K562 (cell line): ENCODE results near the gene TRIM25. TPM values are rescaled to one million over a fixed set of nuclear protein-coding genes. Genes with fewer than 3 reads are reported as not detected.
A peak's percentile ranks its signal among the peaks of the same experiment; 100 is the strongest.

ENCODE experiments used
- ATAC-seq: fragments of 200-7000 bp; cut with Tn5 transposase; 3 replicates; pipeline ENCODE4 v1.9.1; 2020; ENCODE audit warnings: moderate library complexity
- BruUV-seq: library from RNA; stranded (reverse); fragments of 400-500 nt; replicated peaks from 2 replicates; lab custom pipeline; 2021; lab: Mats Ljungman, UMichigan
- CTCF ChIA-PET: fragments of 300-600 bp; formaldehyde crosslinking; extraction: SDS; loops from one replicate; lab custom pipeline; 2021; ENCODE audit warnings: low intra/inter-chr PET ratio; lab: Yijun Ruan, JAX
- POLR2A ChIA-PET: fragments of 300-600, 350-650 bp; sonication (Branson Sonifier 250); formaldehyde crosslinking; extraction: SDS; loops from one replicate; lab custom pipeline; 2021; ENCODE audit warnings: antibody characterized with exemption, inconsistent platforms; lab: Yijun Ruan, JAX
- DNase-seq, 4 experiments: peaks; one replicate each; pipeline versions ENCODE4 v3.0.0 to v3.0.0-alpha.2; 2011 to 2018; ENCODE audit warnings: low spot score in 3 of 4, mixed read lengths in 3 of 4; ENCODE audit errors: extremely low read depth in 1 of 4
- FAIRE-seq: peaks from 2 replicates; lab custom pipeline; 2011; peaks lifted over from hg19 to GRCh38; lab: Jason Lieb, UNC
- H2AFZ ChIP-seq: 2 replicates; pipeline ENCODE4 v1.6.0; 2011; ENCODE audit warnings: low read depth, low read length, control low read depth, inconsistent platforms
- H3K27ac ChIP-seq: fragments of 200-600 bp; 3 replicates; pipeline ENCODE4 v1.8.0; 2011; ENCODE audit warnings: low read depth, mild to moderate bottlenecking, control low read depth, inconsistent platforms, low read length, moderate library complexity, mixed read lengths; ENCODE audit errors: extremely low read depth
- H3K27me3 ChIP-seq, 2 experiments: fragments of 300-600 bp in 1 of 2; 2 replicates in 1 of 2; 3 replicates in 1 of 2; pipeline versions ENCODE4 v1.6.0 to v1.8.0; 2011; ENCODE audit warnings: inconsistent platforms in 2 of 2, low read length in 2 of 2, mild to moderate bottlenecking in 1 of 2, mixed read lengths in 1 of 2, moderate library complexity in 1 of 2; ENCODE audit not compliant: control insufficient read depth in 2 of 2, insufficient read depth in 2 of 2
- H3K36me3 ChIP-seq: fragments of 300-600 bp; 3 replicates; pipeline ENCODE4 v1.8.0; 2011; ENCODE audit warnings: mild to moderate bottlenecking, low read length, inconsistent platforms; ENCODE audit not compliant: control insufficient read depth, insufficient read depth
- H3K4me1 ChIP-seq, 2 experiments: fragments of 200-600 bp in 1 of 2; replicated peaks in 1 of 2; 2 replicates in 1 of 2; 3 replicates in 1 of 2; pipeline versions ENCODE4 v1.5.1 to v1.8.0; 2011; ENCODE audit warnings: inconsistent platforms in 2 of 2, low read length in 2 of 2, mild to moderate bottlenecking in 1 of 2, mixed read lengths in 1 of 2, moderate library complexity in 1 of 2; ENCODE audit not compliant: control insufficient read depth in 2 of 2, insufficient read depth in 2 of 2
- H3K4me2 ChIP-seq: 2 replicates; pipeline ENCODE4 v1.6.1; 2011; ENCODE audit warnings: low read length, control low read depth, inconsistent platforms, mixed read lengths; ENCODE audit not compliant: insufficient read depth
- H3K4me3 ChIP-seq: fragments of 200-600 bp; sonication (generic), shearing (Covaris generic); 2 replicates; pipeline ENCODE4 v1.5.1; 2016; ENCODE audit warnings: control low read depth, inconsistent platforms
- H3K79me2 ChIP-seq: fragments of 200-600 bp; 3 replicates; pipeline ENCODE4 v1.8.0; 2011; ENCODE audit warnings: low read length, inconsistent platforms; ENCODE audit not compliant: control insufficient read depth, insufficient read depth
- H3K9ac ChIP-seq, 2 experiments: 2 replicates each; pipeline versions ENCODE4 v1.6.0 to v1.6.1; 2011; ENCODE audit warnings: low read depth in 2 of 2, low read length in 2 of 2, control low read depth in 1 of 2, inconsistent platforms in 1 of 2, mild to moderate bottlenecking in 1 of 2, mixed read lengths in 1 of 2; ENCODE audit not compliant: insufficient read depth in 1 of 2
- H3K9me1 ChIP-seq: one replicate; pipeline ENCODE4 v1.6.0; 2011; ENCODE audit warnings: inconsistent platforms, mild to moderate bottlenecking, low read length, moderate library complexity; ENCODE audit not compliant: control insufficient read depth, insufficient read depth
- H3K9me3 ChIP-seq: replicated peaks from 2 replicates; pipeline ENCODE4 v1.5.1; 2011; ENCODE audit warnings: low read depth, low read length, inconsistent platforms; ENCODE audit not compliant: control insufficient read depth, insufficient read depth
- H4K20me1 ChIP-seq: replicated peaks from 2 replicates; pipeline ENCODE4 v1.6.1; 2011; ENCODE audit warnings: low read length, inconsistent platforms, mixed read lengths; ENCODE audit not compliant: control insufficient read depth, insufficient read depth
- ATF4 ChIP-seq: fragments of 450-650 bp; formaldehyde crosslinking; IDR thresholded peaks from 2 replicates; pipeline ENCODE4 v1.4.0; 2022; ENCODE audit warnings: mild to moderate bottlenecking, moderate library complexity
- CREB3 ChIP-seq: fragments of 450-650 bp; conservative IDR thresholded peaks from 2 replicates; pipeline ENCODE4 v1.6.1; 2016; ENCODE audit warnings: missing genetic modification characterization, low read depth, mild to moderate bottlenecking, missing compliant biosample characterization, moderate library complexity
- JUN ChIP-seq, 2 experiments: sonication (generic) in 1 of 2; formaldehyde crosslinking in 1 of 2; IDR thresholded peaks; 2 replicates each; pipeline versions ENCODE4 v1.6.1 to v1.8.0; 2012 to 2022; ENCODE audit warnings: borderline replicate concordance in 2 of 2, mild to moderate bottlenecking in 2 of 2, improper control_type of control experiment in 1 of 2, low read depth in 1 of 2, low read length in 1 of 2, missing genetic modification reagents in 1 of 2
- MCM3 ChIP-seq: fragments of 450-650 bp; IDR thresholded peaks from 2 replicates; pipeline ENCODE4 v1.6.1; 2016
- MXI1 ChIP-seq: IDR thresholded peaks from 2 replicates; pipeline ENCODE4 v1.6.1; 2011; ENCODE audit warnings: low read depth, mild to moderate bottlenecking, improper control_type of control experiment, low read length
- NEUROD1 ChIP-seq: fragments of 150-350 bp; IDR thresholded peaks from 2 replicates; pipeline ENCODE4 v1.6.1; 2014; ENCODE audit warnings: borderline replicate concordance, low read length, low read depth; ENCODE audit not compliant: partially characterized antibody
- PRMT5 ChIP-seq: sonication (generic); formaldehyde crosslinking; IDR thresholded peaks from 2 replicates; pipeline ENCODE4 v1.5.0; 2020; ENCODE audit warnings: missing genetic modification reagents
- RBM15 ChIP-seq: fragments of 200-400 bp; formaldehyde crosslinking; IDR thresholded peaks from 2 replicates; pipeline ENCODE4 v1.6.1; 2018; ENCODE audit warnings: mild to moderate bottlenecking, low read length, moderate library complexity; ENCODE audit not compliant: insufficient read depth
- SIN3B ChIP-seq: fragments of 450-650 bp; IDR thresholded peaks from 2 replicates; pipeline ENCODE4 v1.6.1; 2017; ENCODE audit warnings: low read depth, mild to moderate bottlenecking, moderate library complexity
- SMAD3 ChIP-seq: fragments of 450-650 bp; formaldehyde crosslinking; conservative IDR thresholded peaks from 2 replicates; pipeline ENCODE4 v1.4.0; 2020; ENCODE audit warnings: mild to moderate bottlenecking
- TAF7 ChIP-seq: fragments of 450-650 bp; IDR thresholded peaks from 2 replicates; pipeline ENCODE4 v1.6.1; 2016; ENCODE audit warnings: missing genetic modification characterization, missing compliant biosample characterization
- TRIM28 ChIP-seq: fragments of 450-650 bp; IDR thresholded peaks from 2 replicates; pipeline ENCODE4 v1.6.1; 2017
- ZNF133 ChIP-seq: fragments of 250-450 bp; sonication (Bioruptor Pico); IDR thresholded peaks from 2 replicates; pipeline ENCODE4 v1.4.0; 2020; ENCODE audit warnings: mild to moderate bottlenecking
- ZNF592 ChIP-seq: fragments of 450-650 bp; IDR thresholded peaks from 2 replicates; pipeline ENCODE4 v1.6.1; 2017; ENCODE audit warnings: antibody characterized with exemption, mild to moderate bottlenecking
- ZNF644 ChIP-seq: fragments of 200-800 bp; sonication (Bioruptor generic); IDR thresholded peaks from 2 replicates; pipeline ENCODE4 v1.6.1; 2016; ENCODE audit warnings: low read depth, missing genetic modification characterization, missing compliant biosample characterization
- WGBS: fragments of 100-300 bp; shearing (Covaris generic); methylation state at CpG from one replicate; pipeline ENCODE4 v1.1.6; 2016; ENCODE audit warnings: low coverage, mixed read lengths; ENCODE audit not compliant: insufficient coverage; ENCODE audit errors: missing lambda C conversion rate; 5-methylcytosine and 5-hydroxymethylcytosine counted together
- in situ Hi-C: fragments of 300-500 bp; cut with MboI; formaldehyde crosslinking; loops from 4 replicates; pipeline ENCODE4 v1.15.0; 2018; ENCODE audit warnings: inconsistent platforms, mixed read lengths
- intact Hi-C: fragments of 100-400 bp; cut with micrococcal nuclease; formaldehyde crosslinking; loops from 2 replicates; pipeline ENCODE4 v1.14.2; 2022
- polyA plus RNA-seq, 8 experiments: library from polyadenylated mRNA; depleted of rRNA in 4 of 8; stranded (reverse) in 5 of 8; unstranded in 3 of 8; fragments of >200 nt; fragmentation: Nextera tagmentation in 2 of 8; fragmentation: Illumina TruSeq in 1 of 8; extraction: Ambion mirVana in 2 of 8; extraction: Trizol in 1 of 8; gene quantifications; 2 replicates each; pipeline versions ENCODE4 v1.2.1 to v1.2.3, GENCODE V29; 2011 to 2014; ENCODE audit warnings: inconsistent platforms in 1 of 8, missing spikeins in 1 of 8
- total RNA-seq, 7 experiments: library from RNA; depleted of rRNA in 6 of 7; stranded (reverse); fragments of >200 nt in 6 of 7; fragmentation: Illumina TruSeq in 2 of 7; extraction: Trizol in 2 of 7; gene quantifications; 2 replicates each; pipeline versions ENCODE4 v1.2.1 to v1.2.3, GENCODE V29; 2011 to 2021; ENCODE audit warnings: low replicate concordance in 1 of 7

TRIM25 gene
- total and polyA plus RNA-seq, 9 of the 15 experiments (the other 6 are each of a cell fraction or from before 2014, with no cell fraction given) = 5.9 to 49.5 (median 24.5) TPM

GRCh38 chr17:56876766-56877179, 37.1 kb downstream of the TRIM25 start (continued):
- TF ChIP-seq ATF4 (CRISPR knock-in tag) (no peak; the same call in 1 of the 2 replicates), RBM15 (no peak), TAF7 (tag) (no peak), SMAD3 (CRISPR knock-in tag) (0 out of 2 replicates have a peak, but pooled peaks have one; percentile 27)

GRCh38 chr17:56870081-56870651, 43.7 kb downstream of the TRIM25 start:
- no peaks in the 10 kb centered on the region for H3K4me1 ChIP-seq
- BruUV-seq = no TSS peak
- peaks cover 7% of the 10 kb centered on the region; the same call in 2 of the 3 replicates for H3K36me3 ChIP-seq
- no peak for ATAC-seq
- H4K20me1 ChIP-seq = no peaks in the 10 kb centered on the region
- no peak overlapping the region for H3K9ac ChIP-seq
- no peaks in the 10 kb centered on the region for H3K79me2 ChIP-seq
- H3K27me3 ChIP-seq = no peaks in the 10 kb centered on the region
- in situ Hi-C loops = no loop called here
- intact Hi-C loops = no loop called here
- no peaks in the 10 kb centered on the region for H3K9me1 ChIP-seq
- no peak for DNase-seq
- H3K27ac ChIP-seq = no peak overlapping the region
- WGBS = 70% methylated on average over 4 of the region's 4 CpGs
- ChIA-PET CTCF (no interaction called here), POLR2A (interaction anchor here (0.7 to 1.3 kb wide), 2 partner anchors 13 to 66 kb away, joined by 3 read pairs; no protein-coding TSS in a partner anchor)
- no peak overlapping the region for H3K4me2 ChIP-seq
- H2AFZ ChIP-seq = no peak overlapping the region
- H3K9me3 ChIP-seq = no peaks in the 10 kb centered on the region
- FAIRE-seq = no peak
- H3K4me3 ChIP-seq = no peak overlapping the region
- TF ChIP-seq CREB3 (no peak), ZNF133 (CRISPR knock-in tag) (no peak), ZNF592 (no peak), PRMT5 (no peak), TRIM28 (no peak), JUN (IDR thresholded peaks at IDR 0.05; ENCODE audit: borderline replicate concordance, low read depth, low read length) (no peak), JUN (CRISPR knock-in tag; IDR thresholded peaks at IDR 0.05; ENCODE audit: borderline replicate concordance) (no peak), NEUROD1 (no peak), MCM3 (no peak), ZNF644 (tag) (no peak), MXI1 (no peak), SIN3B (no peak)
